OCI-M2 (cell line): ENCODE data around the gene FGR.

Experiments
- DNase-seq: peaks from one replicate; lab custom pipeline; 2025; ENCODE audit not compliant: unreplicated experiment; lab: John Stamatoyannopoulos, UW

The FGR gene

GRCh38 chr1:27568300-27569087 is 66.5 kb downstream of the FGR start:
- DNase-seq, result no peak

- DNase-seq, result no peak
Observed at GRCh38 chr1:27567971-27568299, 67.0 kb downstream of the FGR start.

- no peak for DNase-seq
Observed at GRCh38 chr1:27567146-27567526, 67.8 kb downstream of the FGR start.

GRCh38 chr1:27566462-27567145 is 68.4 kb downstream of the FGR start:
- no peak for DNase-seq

- DNase-seq, result no peak
Observed at GRCh38 chr1:27564710-27565649, 70.0 kb downstream of the FGR start.

- DNase-seq, result no peak
Observed at GRCh38 chr1:27563591-27564471, 71.2 kb downstream of the FGR start.

- no peak for DNase-seq
Observed at GRCh38 chr1:27563341-27563590, 71.7 kb downstream of the FGR start.

- no peak for DNase-seq
Observed at GRCh38 chr1:27562534-27563340, 72.2 kb downstream of the FGR start.
